Right renal cortex interstitium (tissue), 3 donors: Measurements from ENCODE around the gene LRRFIP1. TPM values are rescaled to one million over a fixed set of nuclear protein-coding genes. Genes with fewer than 3 reads are reported as not detected.
"Not testable (repeated sequence)": the region's sequence is repeated elsewhere in the genome, so short reads cannot be mapped to it uniquely, and the experiment has no call there.

Source experiments
- DNase-seq, 3 donors: peaks; one replicate each; pipeline ENCODE4 v3.0.0-alpha.2; 2013; ENCODE audit warnings: low read depth in 3 of 3, low spot score in 2 of 3
- polyA plus RNA-seq, 3 donors: library from polyadenylated mRNA; unstranded; fragments of 120-200 nt; gene quantifications; one replicate each; pipeline ENCODE4 v1.2.1, GENCODE V29; 2013; ENCODE audit not compliant: insufficient read length in 3 of 3

LRRFIP1 gene
- polyA plus RNA-seq, 3 donors: 90.4 to 97.6 (median 93.6) TPM

DNA sequence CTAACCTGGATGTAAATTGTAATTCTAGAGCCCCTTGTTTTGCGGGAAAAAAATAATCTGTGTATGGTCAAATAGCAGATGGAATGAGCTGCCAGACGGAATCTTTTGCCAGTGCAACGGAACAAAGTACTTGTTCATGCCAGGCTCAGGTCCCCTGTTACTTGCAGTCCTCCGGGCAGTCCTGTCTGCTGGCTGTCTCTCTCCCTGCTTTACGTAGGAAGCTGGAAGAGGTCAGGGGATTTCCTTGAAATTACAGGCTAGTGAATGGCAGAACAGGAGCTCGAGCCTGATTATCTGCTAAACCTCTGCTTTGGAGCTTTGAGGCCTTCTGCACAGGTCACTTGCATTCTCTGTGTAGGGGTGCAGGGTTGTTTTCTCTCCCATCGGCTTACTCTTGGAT is 54.8 kb downstream of the LRRFIP1 start:
- no peak for DNase-seq

DNA sequence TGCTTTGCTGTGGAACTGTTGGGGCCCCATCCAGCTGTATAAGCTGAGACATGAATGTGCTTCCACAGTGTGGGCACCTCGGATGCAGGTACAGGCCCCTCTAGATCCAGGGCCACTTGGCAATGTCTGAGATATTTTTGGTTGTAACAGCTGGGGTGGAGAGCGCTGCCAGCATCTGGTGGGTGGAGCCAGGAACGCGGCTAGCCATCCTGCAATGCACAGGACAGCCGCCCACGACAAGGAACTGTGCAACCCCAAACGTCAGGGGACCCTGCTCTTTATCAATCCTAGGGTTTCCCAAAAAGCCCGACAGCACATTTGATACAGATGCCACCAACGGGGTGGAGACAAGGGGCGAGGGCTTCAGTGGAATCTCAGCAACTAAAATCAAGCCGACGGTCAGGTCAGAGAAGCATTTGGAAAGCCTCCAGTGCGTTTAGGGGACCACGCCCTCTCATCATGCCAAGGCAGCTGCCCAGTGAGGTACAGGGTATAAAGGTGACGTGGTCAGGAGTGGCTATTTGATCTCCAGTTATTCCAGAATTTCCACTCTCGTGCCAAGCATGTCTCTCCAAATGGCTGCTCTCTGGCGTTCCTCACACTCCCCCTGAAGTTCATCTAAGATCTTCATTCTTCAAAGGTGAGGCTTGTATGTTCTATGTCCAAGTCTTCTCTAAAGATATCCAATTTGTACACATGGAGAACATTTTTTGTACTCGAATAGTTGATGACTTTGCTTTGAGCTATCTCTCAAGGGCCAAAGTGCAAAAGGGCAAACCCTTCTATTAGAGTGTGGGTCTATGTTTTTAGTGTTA is 55.7 kb downstream of the LRRFIP1 start:
- no peak for DNase-seq

DNA sequence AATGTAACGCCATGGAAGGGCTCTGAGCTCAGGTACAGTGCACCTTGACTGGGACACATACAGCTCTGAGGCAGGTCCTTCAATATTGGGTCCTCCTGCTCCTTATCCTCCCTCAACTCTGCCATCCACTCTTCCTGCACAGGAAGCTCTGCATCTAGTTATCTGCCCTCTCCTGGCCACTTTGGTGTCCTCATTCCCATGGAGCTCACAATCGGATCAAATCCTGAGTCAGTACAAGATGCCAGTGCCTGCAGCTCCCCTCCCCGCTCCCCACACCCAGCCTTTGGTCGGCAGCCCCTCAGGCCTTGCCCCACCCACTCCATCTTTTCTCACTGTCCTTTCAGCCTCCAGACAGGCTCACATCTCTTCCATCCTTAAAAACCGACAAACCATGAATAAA is 58.0 kb downstream of the LRRFIP1 start:
- DNase-seq: no peak

- DNase-seq: no peak
These were observed 59.3 kb downstream of the LRRFIP1 start for GRCh38 chr2:237686659-237687136.

GRCh38 chr2:237688081-237688480 is 60.7 kb downstream of the LRRFIP1 start:
- no peak for DNase-seq

DNA sequence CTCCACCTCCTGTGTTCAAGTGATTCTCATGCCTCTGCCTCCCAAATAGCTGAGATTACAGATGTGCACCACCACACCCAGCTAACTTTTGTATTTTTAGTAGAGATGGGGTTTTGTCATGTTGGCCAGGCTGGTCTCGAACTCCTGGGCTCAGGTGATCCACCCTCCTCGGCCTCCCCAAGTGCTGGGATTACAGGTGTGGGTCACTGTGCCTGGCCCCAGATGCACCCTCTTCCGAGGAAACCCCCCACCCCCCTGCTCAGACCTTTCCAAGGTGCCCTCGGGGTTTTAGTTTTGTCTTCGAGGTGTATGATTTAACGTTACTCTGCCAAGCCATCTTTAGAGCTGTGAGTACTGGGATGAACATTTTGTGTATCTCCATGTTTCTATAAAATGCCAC is 61.2 kb downstream of the LRRFIP1 start:
- not testable (repeated sequence) for DNase-seq

GRCh38 chr2:237689336-237690131 is 62.1 kb downstream of the LRRFIP1 start:
- no peak for DNase-seq

DNA sequence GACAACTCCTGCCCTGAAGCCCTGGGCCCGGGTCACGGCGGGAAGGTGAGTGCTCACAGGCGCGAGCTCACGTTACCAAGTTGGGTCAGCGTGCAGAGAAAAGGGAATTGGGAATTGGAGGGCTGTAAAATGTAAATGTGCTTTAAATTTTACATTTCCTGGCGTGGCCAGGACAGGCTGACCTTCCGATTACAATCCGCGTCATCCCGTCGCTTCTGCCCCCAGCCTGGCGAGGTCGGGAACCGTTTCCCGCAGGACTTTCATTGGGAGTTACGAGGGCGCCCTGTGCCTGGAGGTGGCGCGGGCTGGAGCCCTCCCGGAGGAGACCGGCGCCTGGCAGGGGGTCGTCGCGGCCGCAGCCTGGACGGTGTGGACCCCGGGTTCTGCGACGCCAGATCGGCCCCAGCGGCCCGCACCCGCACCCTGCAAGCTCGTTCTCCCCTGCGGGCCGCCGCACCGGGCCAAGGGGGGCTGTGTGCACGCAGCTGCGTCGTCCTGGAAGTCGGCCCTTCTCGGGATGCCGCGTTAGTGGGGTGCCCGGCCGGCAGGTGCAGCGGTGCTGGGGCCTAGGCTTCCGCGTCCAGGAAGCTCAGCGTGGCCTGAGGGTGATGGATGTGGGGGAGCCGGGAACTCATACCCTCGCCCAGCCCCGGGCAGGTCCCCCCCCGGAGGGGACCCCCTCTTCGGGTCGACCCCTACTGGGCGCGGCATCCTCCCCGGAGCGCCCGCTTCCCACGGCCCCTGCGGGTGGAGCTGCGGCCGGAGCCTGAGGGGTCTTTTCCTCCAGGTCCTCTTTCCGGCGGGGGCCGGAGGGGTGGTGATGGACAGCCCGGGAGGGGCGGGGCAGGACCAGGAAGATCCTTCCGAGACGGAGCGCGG is 63.9 kb downstream of the LRRFIP1 start:
- DNase-seq: no peak

GRCh38 chr2:237691908-237692600 is 64.7 kb downstream of the LRRFIP1 start:
- no peak for DNase-seq

DNA sequence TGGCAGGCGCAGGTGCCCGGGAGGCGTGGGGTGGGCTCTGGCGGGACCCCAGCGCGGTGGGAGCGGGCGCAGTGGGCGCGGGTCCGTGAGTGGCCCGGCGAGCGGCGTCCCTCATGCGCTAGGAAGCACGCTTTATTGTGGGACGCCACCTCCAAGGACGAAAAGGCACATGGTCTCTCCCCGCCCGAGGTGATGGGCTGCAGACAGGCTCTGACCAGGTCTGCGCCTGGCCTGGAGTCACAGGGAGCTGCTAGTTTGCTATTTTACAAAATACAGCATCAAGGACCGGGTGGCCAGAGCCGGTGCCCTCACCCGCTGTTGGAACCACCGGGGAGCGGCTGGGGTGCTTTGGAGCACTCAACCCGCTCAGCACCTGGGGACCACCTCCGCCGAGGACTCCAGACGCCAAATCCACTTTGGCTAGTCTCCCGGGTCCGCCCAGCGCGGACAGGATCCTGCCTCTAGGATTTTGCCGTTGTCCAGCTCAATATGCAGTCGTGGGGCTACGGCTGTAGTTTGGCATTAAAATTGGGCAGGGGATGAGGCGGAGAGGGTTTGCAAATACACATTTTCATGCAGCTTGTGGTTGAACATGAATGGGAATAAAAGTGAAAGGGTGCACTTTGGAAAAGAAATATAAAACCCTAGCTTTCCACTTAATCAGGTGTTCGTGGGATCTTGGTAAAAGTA is 65.4 kb downstream of the LRRFIP1 start:
- no peak for DNase-seq

GRCh38 chr2:237693291-237693994 is 66.1 kb downstream of the LRRFIP1 start:
- no peak for DNase-seq

- no peak for DNase-seq
These were observed 67.2 kb downstream of the LRRFIP1 start for GRCh38 chr2:237694415-237695194.

GRCh38 chr2:237695201-237695780 is 67.9 kb downstream of the LRRFIP1 start:
- no peak for DNase-seq

GRCh38 chr2:237696461-237696860 is 69.1 kb downstream of the LRRFIP1 start:
- DNase-seq: no peak

- DNase-seq: no peak
These were observed 70.4 kb downstream of the LRRFIP1 start for GRCh38 chr2:237697586-237698357.

GRCh38 chr2:237698358-237698694 is 70.9 kb downstream of the LRRFIP1 start:
- DNase-seq: no peak

GRCh38 chr2:237699870-237700511 is 72.6 kb downstream of the LRRFIP1 start:
- no peak for DNase-seq
